ENCODE data around the gene TMEM213. TPM values are rescaled to one million over a fixed set of nuclear protein-coding genes. Genes with fewer than 3 reads are reported as not detected.

Gene TMEM213
- polyA plus RNA-seq, 1 donor (not counting 4 experiments of a cell fraction or from before 2014, with no cell fraction given) = not detected

DNA sequence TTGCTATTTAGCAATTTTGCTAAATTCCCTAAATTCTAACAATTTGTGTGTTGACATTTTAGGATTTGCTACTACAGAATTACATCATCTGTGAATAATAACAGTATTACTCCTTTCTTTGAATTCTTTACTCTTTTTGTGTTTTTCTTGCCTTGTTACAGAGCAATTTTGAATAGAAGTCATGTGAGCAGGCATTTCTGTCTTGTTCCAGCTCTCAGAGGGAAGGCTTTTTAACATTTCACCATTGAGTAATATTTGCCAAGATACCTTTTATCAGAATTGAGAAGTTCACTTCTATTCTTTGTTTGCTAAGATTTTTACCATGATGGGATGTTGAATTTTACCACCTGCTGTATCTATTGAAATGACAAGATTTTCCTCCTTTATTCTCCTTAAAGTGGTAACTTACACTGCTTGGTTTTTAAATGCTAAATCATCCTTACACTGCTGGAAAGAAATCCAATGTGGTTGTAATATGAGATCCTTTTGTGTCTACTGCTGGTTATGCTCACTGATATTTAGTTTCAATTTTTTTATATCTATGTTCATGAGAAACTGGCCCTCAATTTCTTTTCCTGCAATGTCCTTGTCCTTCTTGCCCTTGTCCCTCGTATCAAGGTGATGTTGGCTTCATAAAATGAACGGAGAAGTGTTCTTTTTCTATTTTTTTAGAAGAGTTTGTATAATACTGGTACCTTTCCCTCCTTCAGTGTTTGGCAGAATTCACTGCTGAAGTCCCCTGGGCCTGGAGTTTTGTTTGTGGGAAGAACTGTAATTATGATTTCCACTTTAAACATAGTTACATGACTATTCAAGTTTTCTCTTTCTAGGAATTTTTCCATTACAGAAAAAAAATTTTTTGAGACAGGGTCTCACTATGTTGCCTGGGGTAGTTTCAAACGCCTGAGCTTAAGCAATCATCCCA is 50.5 kb downstream of the TMEM213 start:
- Histone ChIP-seq H3K9me3 (ENCODE audit: control insufficient read depth, low read depth, low read length) (no peaks in the 10 kb centered on the region), H3K27ac (ENCODE audit: control insufficient read depth, insufficient read depth, low read length) (no peak overlapping the region), H3K4me3 (ENCODE audit: control insufficient read depth in 2 of 3, extremely low read depth in 1 of 3, insufficient read depth in 2 of 3, low read depth in 1 of 3, low read length in 3 of 3) (no peak overlapping the region), H3K4me1 (ENCODE audit: control insufficient read depth, extremely low read depth, insufficient read depth, low read length) (no peaks in the 10 kb centered on the region), H3K36me3 (ENCODE audit: control insufficient read depth in 2 of 2, extremely low read depth in 1 of 2, insufficient read depth in 2 of 2, low read length in 2 of 2) (no peaks in the 10 kb centered on the region), H3K79me2 (ENCODE audit: control insufficient read depth, insufficient read depth, low read length) (no peaks in the 10 kb centered on the region), H3K27me3 (ENCODE audit: control insufficient read depth, extremely low read depth, insufficient read depth, low read length) (no peaks in the 10 kb centered on the region), H4K20me1 (ENCODE audit: control insufficient read depth, extremely low read depth, insufficient read depth, low read length) (no peaks in the 10 kb centered on the region), H3K9ac (ENCODE audit: control insufficient read depth, extremely low read depth, insufficient read depth, low read length) (no peak overlapping the region), H3K9me1 (ENCODE audit: control insufficient read depth, extremely low read depth, insufficient read depth, low read length) (no peaks in the 10 kb centered on the region), H2AFZ (ENCODE audit: control insufficient read depth, low read length) (no peak overlapping the region), H3K4me2 (ENCODE audit: control insufficient read depth, extremely low read depth, insufficient read depth, low read depth, low read length) (no peak overlapping the region)
- DNase-seq (ENCODE audit: low read depth, low spot score) (no peak), FAIRE-seq (no peak)
- TF ChIP-seq EZH2 (IDR thresholded peaks at IDR 0.05; ENCODE audit: low read length) = no peak
- dilution Hi-C loops (cut with MboI; ENCODE audit: extremely low pct_ligation_motif_present, low sequenced_read_pairs) = no loop called here

- Histone ChIP-seq H2AFZ (ENCODE audit: control insufficient read depth, low read length) (no peak overlapping the region), H3K4me3 (ENCODE audit: control insufficient read depth in 2 of 3, extremely low read depth in 1 of 3, insufficient read depth in 2 of 3, low read depth in 1 of 3, low read length in 3 of 3) (no peak overlapping the region), H3K9me1 (ENCODE audit: control insufficient read depth, extremely low read depth, insufficient read depth, low read length) (no peaks in the 10 kb centered on the region), H3K27me3 (ENCODE audit: control insufficient read depth, extremely low read depth, insufficient read depth, low read length) (no peaks in the 10 kb centered on the region), H4K20me1 (ENCODE audit: control insufficient read depth, extremely low read depth, insufficient read depth, low read length) (no peaks in the 10 kb centered on the region), H3K4me2 (ENCODE audit: control insufficient read depth, extremely low read depth, insufficient read depth, low read depth, low read length) (no peak overlapping the region), H3K9me3 (ENCODE audit: control insufficient read depth, low read depth, low read length) (no peaks in the 10 kb centered on the region), H3K79me2 (ENCODE audit: control insufficient read depth, insufficient read depth, low read length) (no peaks in the 10 kb centered on the region), H3K4me1 (ENCODE audit: control insufficient read depth, extremely low read depth, insufficient read depth, low read length) (no peaks in the 10 kb centered on the region), H3K9ac (ENCODE audit: control insufficient read depth, extremely low read depth, insufficient read depth, low read length) (no peak overlapping the region), H3K36me3 (ENCODE audit: control insufficient read depth in 2 of 2, extremely low read depth in 1 of 2, insufficient read depth in 2 of 2, low read length in 2 of 2) (no peaks in the 10 kb centered on the region), H3K27ac (ENCODE audit: control insufficient read depth, insufficient read depth, low read length) (no peak overlapping the region)
- dilution Hi-C loops (cut with MboI; ENCODE audit: extremely low pct_ligation_motif_present, low sequenced_read_pairs) = no loop called here
- FAIRE-seq (no peak), DNase-seq (ENCODE audit: low read depth, low spot score) (no peak)
- TF ChIP-seq EZH2 (IDR thresholded peaks at IDR 0.05; ENCODE audit: low read length) = no peak
- no peak for TF ChIP-seq CTCF (optimal IDR thresholded peaks at IDR 0.05 in 1 of 3, IDR thresholded peaks at IDR 0.05 in 1 of 3, conservative IDR thresholded peaks at IDR 0.05 in 1 of 3; ENCODE audit: extremely low read depth in 1 of 3, insufficient read depth in 2 of 3, low read length in 3 of 3)
Measured at GRCh38 chr7:138849701-138850100, 51.9 kb downstream of the TMEM213 start.

Measured in keratinocyte (primary cell).